HG03108 (cell line): Measurements from ENCODE around the gene MLLT10.

Experiments used
- ATAC-seq: cut with Tn5 transposase; IDR thresholded peaks from one replicate; pipeline ENCODE4 v1.9.1; 2021; ENCODE audit warnings: moderate library complexity; ENCODE audit not compliant: unreplicated experiment

Gene MLLT10

GRCh38 chr10:21727452-21728168 is 193.6 kb downstream of the MLLT10 start:
- no peak for ATAC-seq

DNA sequence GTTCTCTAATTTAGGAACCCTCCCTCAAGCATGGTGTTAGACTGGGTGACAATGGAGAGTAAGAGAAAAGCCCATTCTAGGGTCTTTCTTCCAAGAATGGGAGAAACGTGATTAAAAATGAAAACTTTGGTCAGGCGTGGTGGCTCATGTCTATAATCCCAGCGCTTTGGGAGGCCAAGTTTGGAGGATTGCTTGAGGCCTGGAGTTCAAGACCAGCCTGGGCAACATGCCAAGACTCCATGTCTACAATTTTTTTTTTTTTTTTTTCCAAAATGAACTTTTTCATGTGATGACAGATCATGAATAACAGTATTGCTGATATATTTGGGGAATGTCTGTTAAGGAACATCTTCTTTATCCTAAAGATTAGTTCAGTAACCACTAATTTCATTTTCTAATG is 194.6 kb downstream of the MLLT10 start:
- ATAC-seq: no peak

DNA sequence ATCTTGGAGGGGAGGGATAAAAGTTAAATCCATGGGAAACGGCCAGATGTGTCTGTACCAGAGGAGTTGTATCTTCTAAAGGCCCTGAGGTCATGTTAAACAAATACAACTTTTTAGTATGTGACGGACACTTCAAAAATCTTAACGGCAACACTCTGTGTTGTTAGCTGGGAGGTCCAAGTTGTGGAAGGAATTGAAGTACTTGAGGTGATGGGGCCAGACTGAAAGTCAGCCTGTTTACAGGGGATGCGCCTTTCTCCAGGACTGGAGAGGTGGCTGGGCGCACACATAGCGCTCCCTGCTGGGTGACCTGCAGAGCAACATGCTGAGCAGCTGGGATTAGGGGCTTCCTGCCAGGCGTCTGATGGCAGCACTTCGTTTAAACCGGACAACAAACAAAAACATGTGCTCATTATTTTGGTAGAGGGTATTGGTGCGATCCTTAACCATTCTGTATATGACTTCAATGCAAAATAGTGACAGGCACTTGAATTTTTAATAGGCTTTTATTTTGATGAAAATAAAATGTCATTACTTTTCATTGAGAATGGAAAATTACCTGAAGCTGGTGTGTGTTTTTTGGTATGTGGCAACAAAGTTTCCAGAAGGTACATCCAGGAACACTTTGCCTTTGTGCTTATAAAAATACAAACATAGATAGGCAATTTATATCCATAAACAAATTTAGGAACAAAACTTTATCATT is 198.2 kb downstream of the MLLT10 start:
- peak; percentile 88 for ATAC-seq

DNA sequence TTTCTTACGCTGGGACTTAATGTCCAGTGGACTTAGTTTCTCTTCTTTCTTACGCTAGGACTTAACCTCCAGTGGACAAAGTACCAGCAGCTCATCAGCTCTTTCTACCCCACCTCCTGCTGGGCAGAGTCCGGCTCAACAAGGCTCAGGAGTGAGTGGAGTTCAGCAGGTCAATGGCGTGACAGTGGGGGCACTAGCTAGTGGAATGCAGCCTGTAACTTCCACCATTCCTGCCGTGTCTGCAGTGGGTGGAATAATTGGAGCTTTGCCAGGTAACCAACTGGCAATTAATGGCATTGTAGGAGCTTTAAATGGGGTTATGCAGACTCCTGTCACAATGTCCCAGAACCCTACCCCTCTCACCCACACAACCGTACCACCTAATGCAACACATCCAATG is 199.7 kb downstream of the MLLT10 start:
- ATAC-seq: no peak

DNA sequence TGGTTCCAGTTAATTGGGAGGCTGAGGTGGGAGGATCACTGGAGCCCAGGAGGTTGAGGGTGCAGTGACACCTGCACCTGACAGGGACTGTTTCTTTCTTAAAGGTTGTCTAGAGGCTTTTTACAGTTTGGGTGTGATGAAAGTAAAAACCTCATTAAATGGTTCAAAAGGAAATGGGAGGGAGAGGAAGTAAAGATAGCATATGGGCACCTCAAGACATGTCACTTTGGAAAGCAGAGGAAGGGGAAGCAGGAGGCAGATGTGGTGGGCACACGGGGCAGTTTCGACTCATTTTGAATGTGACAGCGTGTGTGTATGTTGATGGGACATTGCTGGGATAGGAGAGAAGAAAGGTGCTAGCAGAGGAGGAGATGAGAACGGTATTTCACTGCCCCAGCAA is 203.1 kb downstream of the MLLT10 start:
- ATAC-seq: no peak

GRCh38 chr10:21740989-21741388 is 207.0 kb downstream of the MLLT10 start:
- no peak for ATAC-seq

- no peak for ATAC-seq
Observed at GRCh38 chr10:21742740-21743412, 208.8 kb downstream of the MLLT10 start.

DNA sequence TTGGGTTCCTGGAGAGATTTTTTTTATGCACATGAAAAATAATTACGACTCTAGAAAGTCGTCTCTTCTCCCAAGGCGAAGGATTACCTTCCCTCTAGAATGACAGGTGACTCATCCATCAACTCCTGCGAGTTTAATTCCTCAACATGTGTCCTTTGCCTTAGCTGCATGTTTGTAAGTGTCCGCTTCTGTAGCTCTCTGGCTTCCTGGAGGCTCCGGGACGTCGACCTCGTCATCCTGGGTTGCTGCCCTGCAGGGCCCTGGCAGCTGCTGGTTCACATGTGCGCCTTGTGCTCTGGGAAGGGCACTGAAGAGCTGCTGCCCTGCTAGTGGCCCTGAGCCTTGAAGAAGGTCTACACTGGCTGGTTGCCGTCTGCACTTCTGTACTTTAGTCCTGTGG is 210.2 kb downstream of the MLLT10 start:
- no peak for ATAC-seq

DNA sequence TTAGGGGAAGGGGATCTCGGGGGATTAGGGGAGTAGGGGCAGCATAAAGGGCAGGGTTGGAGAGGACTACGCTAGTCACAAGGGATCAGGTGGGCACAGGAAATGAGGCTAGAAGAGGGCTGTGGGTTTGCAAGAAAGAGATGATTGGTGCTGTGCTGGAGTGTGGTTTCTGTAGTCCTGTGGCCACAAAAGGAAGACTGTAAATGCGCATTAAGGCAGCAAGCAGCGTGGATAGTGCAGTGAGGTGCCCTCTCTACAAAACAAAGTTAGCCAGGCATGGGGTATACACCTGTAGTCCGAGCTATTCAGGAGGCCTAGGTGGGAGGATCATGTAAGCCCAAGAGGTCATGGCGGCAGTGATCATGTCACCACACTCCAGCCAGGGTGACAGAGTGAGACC is 212.1 kb downstream of the MLLT10 start:
- ATAC-seq: no peak

- no peak for ATAC-seq
Observed at GRCh38 chr10:21747809-21748208, 213.8 kb downstream of the MLLT10 start.

DNA sequence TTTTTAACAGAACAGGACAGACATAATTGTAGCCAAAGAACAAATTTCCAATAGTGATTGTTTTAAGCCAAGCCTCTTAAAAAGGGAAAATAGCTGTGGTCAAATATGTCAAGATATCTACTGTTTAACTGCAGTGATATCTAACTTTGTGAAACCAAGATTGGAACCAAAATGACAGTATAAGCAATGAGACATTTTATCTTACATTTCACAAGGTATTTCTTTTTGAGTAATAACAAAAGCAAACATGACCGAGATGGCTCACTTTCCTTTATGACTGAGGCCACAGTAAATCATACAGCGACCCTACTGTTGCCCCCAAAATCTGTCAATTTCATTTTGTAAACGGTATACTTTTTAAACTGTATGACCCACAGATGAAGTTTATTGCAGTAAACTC is 215.8 kb downstream of the MLLT10 start:
- no peak for ATAC-seq

DNA sequence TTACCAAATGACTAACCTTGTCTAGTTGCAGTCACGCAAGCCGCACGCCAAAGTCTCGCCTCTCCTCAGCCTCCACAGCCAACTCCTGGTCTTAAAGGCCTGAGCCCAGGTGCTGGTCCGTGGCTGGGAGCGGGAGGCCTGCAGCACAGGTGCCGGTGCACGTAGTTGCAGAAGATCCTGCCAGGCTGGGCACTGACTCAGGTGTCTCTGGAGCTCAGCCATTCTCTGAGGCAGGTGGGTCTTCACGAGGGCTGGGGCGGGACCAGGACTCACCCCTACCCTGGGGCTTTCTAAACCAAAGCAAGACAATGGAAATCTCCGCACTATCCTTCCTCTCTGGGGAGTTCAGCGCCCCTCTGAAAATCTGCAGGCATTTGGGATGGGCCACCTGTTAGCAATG is 216.4 kb downstream of the MLLT10 start:
- ATAC-seq: no peak

GRCh38 chr10:21751341-21752310 is 217.6 kb downstream of the MLLT10 start:
- no peak for ATAC-seq

- ATAC-seq: no peak
Observed at GRCh38 chr10:21753497-21754270, 219.7 kb downstream of the MLLT10 start.

DNA sequence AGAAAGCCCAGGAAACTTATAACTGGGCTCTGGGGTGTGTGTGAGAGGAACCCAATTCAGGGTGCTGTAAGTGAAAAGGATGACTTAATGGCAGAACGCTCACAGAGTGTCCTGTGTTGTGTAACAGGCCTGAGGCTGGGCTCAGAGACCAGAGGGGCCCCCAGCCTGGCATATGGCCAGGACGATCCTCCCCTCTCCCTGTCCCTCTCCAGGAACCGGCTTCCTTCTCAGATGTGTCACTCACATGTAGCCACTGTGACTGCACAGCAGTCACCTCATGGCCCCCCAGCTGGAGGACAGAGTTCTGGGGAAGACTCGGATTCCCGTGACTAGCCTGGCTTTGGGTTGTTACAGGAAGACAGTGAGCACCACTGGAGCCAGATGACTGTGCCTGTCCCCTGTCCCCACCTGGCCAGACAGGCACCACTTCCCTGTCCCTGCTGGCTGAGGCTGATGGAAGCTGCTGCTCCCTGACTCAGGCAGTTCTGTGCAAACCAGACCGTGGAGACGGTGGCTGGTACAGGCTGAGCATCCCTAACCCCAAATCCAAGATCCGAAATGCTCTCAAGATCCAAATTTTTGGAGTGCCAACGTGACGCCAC is 220.5 kb downstream of the MLLT10 start:
- ATAC-seq: no peak

GRCh38 chr10:21756707-21757106 is 222.7 kb downstream of the MLLT10 start:
- no peak for ATAC-seq

DNA sequence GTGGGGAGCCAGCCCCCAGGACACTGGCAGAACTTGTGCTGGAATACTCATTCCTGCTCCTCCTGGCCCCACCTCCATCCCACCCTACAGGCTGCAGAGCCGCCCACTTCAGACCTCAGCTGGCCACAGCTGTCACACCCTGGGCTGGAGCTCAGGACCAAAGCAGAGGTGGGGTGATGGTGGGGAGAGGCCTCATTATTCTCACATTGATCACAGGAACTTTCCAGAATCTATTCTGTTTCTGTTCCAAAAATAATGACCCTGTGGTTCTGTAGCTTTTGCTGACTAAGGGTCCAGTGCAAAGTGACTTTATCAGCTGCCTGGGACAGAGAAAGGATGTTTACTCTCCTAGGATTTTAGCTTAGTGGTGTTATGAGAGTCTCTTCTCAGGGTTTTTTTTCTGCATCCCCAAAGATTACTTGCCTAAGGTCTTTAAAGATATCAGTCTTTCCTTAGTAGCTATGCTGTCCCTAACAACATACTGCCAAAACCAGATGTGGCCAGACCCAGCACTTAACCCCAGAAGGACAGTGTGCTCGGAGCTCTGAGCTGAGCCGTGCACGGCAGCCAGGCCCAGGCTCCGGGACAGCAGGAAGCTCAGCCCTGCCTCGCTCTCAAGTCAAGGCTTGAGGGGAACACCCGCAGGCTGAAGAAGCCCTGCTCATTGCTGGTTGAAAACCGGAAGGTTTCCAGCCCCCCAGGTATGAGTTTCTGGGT is 223.3 kb downstream of the MLLT10 start:
- ATAC-seq: no peak

GRCh38 chr10:21758239-21758638 is 224.2 kb downstream of the MLLT10 start:
- ATAC-seq: no peak

- no peak for ATAC-seq
Observed at GRCh38 chr10:21758696-21759095, 224.7 kb downstream of the MLLT10 start.
